Activated naive CD4-positive, alpha-beta T cell treated with anti-CD3 and anti-CD28 coated beads for 36 hours (primary cell): ENCODE data around the gene ARL10. TPM values are rescaled to one million over a fixed set of nuclear protein-coding genes. Genes with fewer than 3 reads are reported as not detected.

Experiments used
- CTCF ChIA-PET: fragments of 350-600 bp; sonication (Branson Sonifier 250); formaldehyde crosslinking; loops from one replicate; lab custom pipeline; 2021; ENCODE audit warnings: antibody characterized with exemption; lab: Charles Lee
- DNase-seq: peaks from one replicate; pipeline ENCODE4 v3.0.0-alpha.2; 2020
- H3K27ac Mint-ChIP-seq: one replicate; pipeline ENCODE4 v1.8.0; 2021; ENCODE audit warnings: mild to moderate bottlenecking, mixed read lengths
- H3K27me3 Mint-ChIP-seq: one replicate; pipeline ENCODE4 v1.8.0; 2021; ENCODE audit warnings: low read depth, mixed read lengths
- H3K36me3 Mint-ChIP-seq: one replicate; pipeline ENCODE4 v1.8.0; 2021; ENCODE audit warnings: low read depth, mixed read lengths
- H3K4me1 Mint-ChIP-seq: one replicate; pipeline ENCODE4 v1.8.0; 2021; ENCODE audit warnings: low read depth, mixed read lengths
- H3K4me3 Mint-ChIP-seq: one replicate; pipeline ENCODE4 v1.8.0; 2021; ENCODE audit warnings: mild to moderate bottlenecking, moderate library complexity, mixed read lengths
- H3K9me3 Mint-ChIP-seq: one replicate; pipeline ENCODE4 v1.8.0; 2021; ENCODE audit warnings: mixed read lengths
- intact Hi-C: fragments of 100-400 bp; cut with micrococcal nuclease; formaldehyde crosslinking; loops from one replicate; pipeline ENCODE4 v1.15.1; 2023
- total RNA-seq, 2 experiments: library from RNA; stranded (reverse); gene quantifications; one replicate each; pipeline ENCODE4 v1.2.3, GENCODE V29; 2021

The ARL10 gene
- total RNA-seq, 2 experiments from 2014 or later: 3.9 to 5.1 TPM

DNA sequence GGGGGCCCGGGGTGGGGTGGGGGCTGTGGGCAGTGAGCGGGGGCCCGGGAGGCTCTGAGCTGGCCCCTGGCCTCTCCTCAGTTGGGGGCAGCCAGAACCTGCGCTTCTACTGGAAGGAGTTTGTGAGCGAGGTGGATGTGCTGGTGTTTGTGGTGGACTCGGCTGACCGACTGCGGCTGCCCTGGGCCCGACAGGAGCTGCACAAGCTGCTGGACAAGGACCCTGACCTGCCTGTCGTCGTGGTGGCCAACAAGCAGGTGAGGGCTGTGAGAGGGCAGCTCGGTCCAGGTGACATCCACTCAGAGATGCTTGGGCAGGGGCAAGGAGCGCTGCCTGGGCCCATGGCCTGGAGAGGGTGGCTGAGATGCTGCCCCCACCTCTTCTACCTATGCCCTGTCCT lies 3.4 kb downstream of the ARL10 start:
- no peaks in the 10 kb centered on the region for H3K9me3 Mint-ChIP-seq
- H3K4me3 Mint-ChIP-seq: no peak overlapping the region
- CTCF ChIA-PET: no interaction called here
- no peak for DNase-seq
- no peaks in the 10 kb centered on the region for H3K27me3 Mint-ChIP-seq
- peaks cover 5% of the 10 kb centered on the region for H3K36me3 Mint-ChIP-seq
- peaks cover 5% of the 10 kb centered on the region for H3K4me1 Mint-ChIP-seq
- intact Hi-C loops: loop anchor here (5.0 kb wide), 1 partner anchor 1764 kb away; the partner anchor contains the start of gene RMND5B
- no peak overlapping the region for H3K27ac Mint-ChIP-seq

DNA sequence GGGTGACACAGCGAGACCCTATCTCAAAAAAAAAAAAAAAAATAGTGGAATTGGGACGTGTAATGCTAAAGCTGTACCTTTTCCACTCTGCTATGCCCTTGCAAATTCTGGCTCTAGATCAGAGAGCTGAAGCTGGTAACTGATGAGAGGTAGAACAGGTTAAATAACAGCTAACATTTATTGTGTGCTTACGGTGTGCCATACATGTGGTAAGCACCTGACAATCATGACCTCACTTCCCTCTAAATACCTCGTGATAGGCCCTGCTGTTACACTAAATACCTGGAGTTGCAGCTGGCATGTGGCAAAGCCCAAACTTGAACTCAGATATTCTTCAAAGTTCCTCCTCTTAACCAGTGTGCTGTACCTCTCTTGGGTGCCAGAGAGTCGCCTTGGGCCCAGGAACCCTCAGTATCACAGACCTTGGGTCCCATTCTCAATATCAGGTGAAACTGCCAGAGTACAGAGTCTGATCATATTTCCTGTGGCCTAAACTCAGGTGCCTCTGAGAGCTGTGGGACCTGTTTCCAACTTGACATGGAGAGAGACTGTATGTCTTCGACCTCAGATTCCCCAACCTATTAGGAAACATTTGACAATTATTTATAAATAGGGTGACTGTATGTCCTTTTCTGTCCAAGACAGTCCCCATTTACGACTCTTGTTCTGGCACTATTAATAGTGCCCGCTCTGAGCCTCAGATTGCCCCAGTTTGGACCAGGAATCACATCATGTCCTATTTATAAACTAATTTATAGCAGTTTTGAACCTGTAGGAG lies 4.8 kb downstream of the ARL10 start:
- no peak overlapping the region for H3K27ac Mint-ChIP-seq
- H3K4me1 Mint-ChIP-seq: peaks cover 3% of the 10 kb centered on the region
- CTCF ChIA-PET: interaction anchor here (1.2 kb wide), 1 partner anchor 12 kb away, joined by 3 read pairs; no protein-coding TSS in a partner anchor
- intact Hi-C loops: loop anchor here (5.0 kb wide), 1 partner anchor 1762 kb away; the partner anchor contains the start of gene RMND5B
- H3K9me3 Mint-ChIP-seq: no peaks in the 10 kb centered on the region
- no peaks in the 10 kb centered on the region for H3K27me3 Mint-ChIP-seq
- no peak overlapping the region for H3K4me3 Mint-ChIP-seq
- DNase-seq: no peak
- peaks cover 5% of the 10 kb centered on the region for H3K36me3 Mint-ChIP-seq

DNA sequence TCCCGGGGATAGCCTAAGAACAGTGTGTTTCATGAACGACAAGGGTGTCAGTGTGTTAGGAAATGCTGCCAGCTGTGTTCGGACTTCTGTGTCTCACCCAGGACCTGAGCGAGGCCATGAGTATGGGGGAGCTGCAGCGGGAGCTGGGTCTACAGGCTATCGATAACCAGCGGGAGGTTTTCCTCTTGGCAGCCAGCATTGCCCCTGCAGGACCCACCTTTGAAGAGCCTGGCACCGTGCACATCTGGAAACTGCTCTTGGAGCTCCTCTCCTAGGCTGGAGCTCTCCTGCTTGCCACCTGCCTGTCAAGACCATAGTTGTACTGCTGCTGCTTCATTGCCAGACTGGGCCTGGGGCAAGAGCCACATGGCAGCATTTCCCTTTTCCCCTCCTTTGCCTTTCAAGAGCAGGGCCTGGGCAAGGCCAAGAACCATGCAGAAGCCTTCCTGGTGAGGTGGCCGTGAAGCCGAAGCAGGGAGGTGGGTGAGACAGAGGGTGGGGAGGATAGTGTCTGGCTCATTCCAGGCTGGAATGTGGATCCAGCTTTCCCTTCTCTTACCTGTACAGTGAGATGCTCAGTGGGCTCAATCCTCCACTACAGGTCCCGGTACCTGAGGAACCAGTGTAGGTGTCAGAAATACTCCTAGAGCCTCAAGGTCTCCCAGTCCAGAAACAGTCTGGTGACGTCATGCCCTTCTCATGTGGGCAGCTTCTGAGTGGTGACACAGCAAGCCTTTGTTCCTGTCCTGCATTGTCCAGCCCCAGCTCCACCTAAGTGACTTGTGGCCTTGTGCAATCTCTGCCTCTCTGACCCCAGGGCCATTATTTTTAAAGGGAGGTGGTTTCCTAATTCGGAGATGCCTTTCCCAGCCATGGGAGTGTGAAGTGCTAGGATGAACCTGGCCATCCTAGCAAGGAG lies 6.6 kb downstream of the ARL10 start:
- CTCF ChIA-PET: interaction anchor here (1.1 kb wide), 1 partner anchor 14 kb away, joined by 3 read pairs; no protein-coding TSS in a partner anchor
- Mint-ChIP-seq H3K27me3 (no peaks in the 10 kb centered on the region), H3K4me1 (no peaks in the 10 kb centered on the region), H3K9me3 (no peaks in the 10 kb centered on the region), H3K4me3 (no peak overlapping the region), H3K27ac (no peak overlapping the region), H3K36me3 (peaks cover 8% of the 10 kb centered on the region)
- no peak for DNase-seq
- intact Hi-C loops: no loop called here

DNA sequence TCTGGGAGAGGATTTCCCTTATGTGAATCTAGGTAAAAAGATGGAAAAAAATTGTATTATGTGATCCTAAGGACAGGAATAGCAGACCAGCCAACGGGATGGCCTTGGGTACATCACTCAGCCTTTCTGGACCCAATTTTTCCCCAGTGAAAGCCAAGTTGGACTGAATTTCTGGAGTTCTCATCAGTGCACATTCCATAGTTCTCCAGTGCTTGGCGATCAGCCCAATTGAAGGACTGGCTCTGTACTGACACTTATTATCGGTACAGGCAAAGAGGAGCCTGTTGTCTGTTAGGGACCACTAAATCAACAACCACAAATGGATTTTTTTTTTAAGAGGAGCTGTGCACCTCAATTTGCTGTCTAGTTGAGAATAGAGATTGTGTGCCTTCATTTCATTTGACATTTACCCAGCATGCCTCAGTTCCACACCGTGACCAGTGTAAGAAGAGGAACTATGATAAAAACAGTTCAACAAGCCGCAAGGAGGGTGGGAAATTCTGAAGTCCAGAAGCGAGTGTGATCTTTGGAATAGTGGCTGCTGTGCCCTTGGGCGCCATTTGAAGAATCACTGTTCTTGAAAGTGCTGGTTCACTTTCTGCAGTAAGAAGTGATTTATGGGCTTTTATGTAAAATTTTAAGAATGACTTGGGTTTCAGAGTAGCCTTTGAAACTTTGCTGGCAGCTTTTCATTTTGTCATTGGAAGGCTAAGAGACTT lies 8.0 kb downstream of the ARL10 start:
- Mint-ChIP-seq H3K27ac (no peak overlapping the region), H3K27me3 (no peaks in the 10 kb centered on the region), H3K9me3 (no peaks in the 10 kb centered on the region), H3K4me1 (no peaks in the 10 kb centered on the region), H3K36me3 (peaks cover 6% of the 10 kb centered on the region), H3K4me3 (no peak overlapping the region)
- intact Hi-C loops: no loop called here
- no peak for DNase-seq
- CTCF ChIA-PET: no interaction called here

DNA sequence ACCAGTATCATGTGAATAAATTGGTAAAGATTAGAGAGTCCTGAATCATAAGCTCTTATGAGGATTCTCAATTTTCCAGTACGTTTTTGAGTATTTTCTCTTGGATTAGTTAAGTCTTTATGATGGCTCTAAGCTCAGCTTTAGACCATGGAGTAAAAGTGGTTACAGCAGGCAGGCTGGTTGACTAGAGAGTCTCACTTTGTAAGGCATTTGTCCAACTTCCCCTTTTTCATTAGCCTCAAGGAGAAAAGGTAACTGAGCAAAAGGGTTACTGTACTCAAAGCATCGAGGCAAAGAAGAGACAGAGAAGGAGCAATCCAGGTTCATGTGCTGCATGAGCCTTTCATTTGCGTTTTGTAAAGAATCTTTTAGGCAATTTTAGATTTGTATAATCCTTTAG lies 14.6 kb downstream of the ARL10 start:
- H3K4me3 Mint-ChIP-seq: no peak overlapping the region
- peaks cover 37% of the 10 kb centered on the region for H3K36me3 Mint-ChIP-seq
- DNase-seq: no peak
- no peaks in the 10 kb centered on the region for H3K9me3 Mint-ChIP-seq
- intact Hi-C loops: no loop called here
- CTCF ChIA-PET: no interaction called here
- no peak overlapping the region for H3K27ac Mint-ChIP-seq
- no peaks in the 10 kb centered on the region for H3K27me3 Mint-ChIP-seq
- H3K4me1 Mint-ChIP-seq: peaks cover 2% of the 10 kb centered on the region

DNA sequence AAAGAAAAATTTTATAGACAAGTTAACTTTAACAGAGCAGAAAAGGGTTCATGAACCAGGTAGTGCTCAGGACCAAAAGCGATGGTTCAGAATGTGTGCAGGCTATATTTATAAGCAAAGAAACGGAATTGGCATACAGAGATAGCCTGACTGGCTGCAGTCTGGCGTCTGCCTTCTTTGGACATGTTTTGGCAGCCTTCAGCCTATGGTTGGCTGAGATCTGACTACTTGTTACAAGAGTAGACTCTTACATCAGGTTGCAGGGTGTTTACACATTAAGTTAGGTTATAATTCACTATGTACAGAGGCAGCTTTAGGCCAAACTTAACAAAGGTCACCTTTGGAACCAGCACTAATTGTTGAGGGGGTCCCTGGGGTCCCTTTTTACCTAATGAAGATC lies 16.1 kb downstream of the ARL10 start:
- no peak overlapping the region for H3K27ac Mint-ChIP-seq
- H3K4me1 Mint-ChIP-seq: peaks cover 15% of the 10 kb centered on the region
- peaks cover 47% of the 10 kb centered on the region for H3K36me3 Mint-ChIP-seq
- no peak for DNase-seq
- intact Hi-C loops: no loop called here
- CTCF ChIA-PET: interaction anchor here (1.1 kb wide), 1 partner anchor 11 kb away, joined by 3 read pairs; no protein-coding TSS in a partner anchor
- no peaks in the 10 kb centered on the region for H3K9me3 Mint-ChIP-seq
- H3K4me3 Mint-ChIP-seq: no peak overlapping the region
- no peaks in the 10 kb centered on the region for H3K27me3 Mint-ChIP-seq

DNA sequence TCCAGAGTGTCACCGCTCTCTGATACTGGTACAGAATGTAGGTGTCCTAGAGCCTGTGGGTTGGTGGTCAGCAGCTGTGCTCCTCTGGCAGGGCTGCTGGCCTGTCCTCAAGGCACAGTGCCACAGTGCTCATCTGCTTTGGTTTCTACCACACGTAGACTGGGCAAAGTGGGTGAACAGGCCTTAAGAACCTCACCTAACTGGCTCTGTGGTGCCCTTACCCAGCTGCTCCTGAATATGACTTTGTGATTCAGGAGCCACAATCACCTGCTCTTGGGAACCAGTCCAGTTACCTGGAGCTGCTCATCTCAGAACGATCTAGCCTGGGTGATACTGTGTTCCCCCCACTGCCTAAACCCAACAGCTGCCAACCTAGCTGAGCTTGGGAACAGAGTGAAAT lies 16.7 kb downstream of the ARL10 start:
- CTCF ChIA-PET: interaction anchor here (1.1 kb wide), 1 partner anchor 12 kb away, joined by 3 read pairs; no protein-coding TSS in a partner anchor
- no peak for DNase-seq
- H3K4me1 Mint-ChIP-seq: peaks cover 21% of the 10 kb centered on the region
- no peak overlapping the region for H3K27ac Mint-ChIP-seq
- H3K9me3 Mint-ChIP-seq: no peaks in the 10 kb centered on the region
- no peaks in the 10 kb centered on the region for H3K27me3 Mint-ChIP-seq
- no peak overlapping the region for H3K4me3 Mint-ChIP-seq
- intact Hi-C loops: no loop called here
- H3K36me3 Mint-ChIP-seq: peaks cover 50% of the 10 kb centered on the region

DNA sequence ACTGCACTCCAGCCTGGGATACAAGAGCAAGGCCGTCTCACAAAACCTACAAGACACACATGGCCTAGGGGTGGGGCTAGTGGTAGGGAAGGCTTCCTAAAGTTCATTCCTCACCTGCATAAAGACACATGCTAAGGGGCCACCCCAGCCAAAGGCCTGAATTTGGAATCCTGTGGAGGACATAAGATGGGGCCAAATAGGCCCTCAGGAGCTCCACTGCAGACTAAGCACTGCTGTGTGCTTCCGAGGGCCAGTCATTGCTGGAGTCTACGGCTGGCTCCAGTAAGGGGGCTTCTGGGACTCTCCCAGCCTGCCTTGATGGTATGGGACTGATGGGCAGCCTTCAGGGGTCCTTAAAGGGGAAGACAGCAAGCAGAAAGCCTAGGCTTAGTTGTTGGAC lies 17.4 kb downstream of the ARL10 start:
- CTCF ChIA-PET: no interaction called here
- intact Hi-C loops: no loop called here
- Mint-ChIP-seq H3K27ac (no peak overlapping the region), H3K36me3 (peaks cover 57% of the 10 kb centered on the region), H3K4me1 (peaks cover 25% of the 10 kb centered on the region), H3K9me3 (no peaks in the 10 kb centered on the region), H3K27me3 (no peaks in the 10 kb centered on the region), H3K4me3 (no peak overlapping the region)
- DNase-seq: no peak

DNA sequence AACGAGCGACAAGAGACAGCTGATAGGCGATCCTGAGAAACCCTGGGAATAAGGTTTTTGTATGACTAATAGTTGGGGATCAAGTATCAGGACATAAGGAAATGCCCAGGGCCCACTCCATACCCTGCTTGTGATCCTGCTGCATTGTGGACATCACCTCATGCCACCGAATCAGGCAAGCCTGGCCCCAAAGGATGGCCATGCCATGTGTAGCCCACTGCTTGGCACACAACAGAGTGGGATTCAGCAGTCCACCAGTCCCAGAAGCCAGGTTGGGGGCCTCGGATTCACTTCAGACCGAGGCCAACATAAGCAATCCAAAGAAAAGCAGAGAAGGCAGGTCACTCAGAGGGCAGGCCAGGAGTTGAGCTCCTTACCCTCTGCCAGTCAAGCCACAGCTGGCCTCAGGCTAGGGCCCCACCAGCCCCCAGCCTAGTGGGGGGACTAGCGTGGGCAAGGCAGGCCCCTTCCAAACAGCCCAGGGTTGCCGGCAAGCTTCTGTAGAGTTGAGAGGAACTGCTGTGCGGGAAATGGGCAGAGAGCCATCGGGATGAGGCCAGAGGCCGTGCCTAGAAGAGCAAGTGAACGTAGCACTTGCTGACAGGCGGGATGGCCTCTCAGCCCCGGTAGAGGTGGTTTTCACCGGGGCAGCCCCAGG lies 18.1 kb downstream of the ARL10 start:
- Mint-ChIP-seq H3K27ac (no peak overlapping the region), H3K9me3 (no peaks in the 10 kb centered on the region), H3K4me3 (no peak overlapping the region), H3K36me3 (peaks cover 62% of the 10 kb centered on the region), H3K4me1 (peaks cover 25% of the 10 kb centered on the region), H3K27me3 (no peaks in the 10 kb centered on the region)
- intact Hi-C loops: no loop called here
- CTCF ChIA-PET: no interaction called here
- no peak for DNase-seq

DNA sequence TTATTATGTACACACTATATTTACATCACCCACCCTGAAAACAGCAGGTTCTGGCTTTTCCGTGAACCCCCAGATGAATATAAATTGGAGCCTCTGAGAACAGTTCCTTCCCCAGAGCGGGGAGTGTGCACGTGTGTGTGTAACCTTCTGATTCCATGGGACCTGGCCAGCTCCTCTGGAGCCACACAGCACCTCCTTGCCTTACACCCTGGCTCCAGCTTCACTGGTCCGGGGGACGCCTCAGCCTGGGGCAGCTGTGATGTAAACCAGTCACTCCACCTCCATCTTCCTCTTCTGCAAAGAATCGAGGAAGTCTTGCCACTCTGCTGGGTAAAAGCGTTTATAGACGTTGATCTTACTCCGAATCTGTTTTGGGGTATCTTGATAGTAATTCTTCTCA lies 18.7 kb downstream of the ARL10 start:
- CTCF ChIA-PET: no interaction called here
- intact Hi-C loops: no loop called here
- Mint-ChIP-seq H3K36me3 (peaks cover 62% of the 10 kb centered on the region), H3K27ac (no peak overlapping the region), H3K4me3 (no peak overlapping the region), H3K4me1 (peaks cover 25% of the 10 kb centered on the region), H3K9me3 (no peaks in the 10 kb centered on the region), H3K27me3 (no peaks in the 10 kb centered on the region)
- DNase-seq: no peak

DNA sequence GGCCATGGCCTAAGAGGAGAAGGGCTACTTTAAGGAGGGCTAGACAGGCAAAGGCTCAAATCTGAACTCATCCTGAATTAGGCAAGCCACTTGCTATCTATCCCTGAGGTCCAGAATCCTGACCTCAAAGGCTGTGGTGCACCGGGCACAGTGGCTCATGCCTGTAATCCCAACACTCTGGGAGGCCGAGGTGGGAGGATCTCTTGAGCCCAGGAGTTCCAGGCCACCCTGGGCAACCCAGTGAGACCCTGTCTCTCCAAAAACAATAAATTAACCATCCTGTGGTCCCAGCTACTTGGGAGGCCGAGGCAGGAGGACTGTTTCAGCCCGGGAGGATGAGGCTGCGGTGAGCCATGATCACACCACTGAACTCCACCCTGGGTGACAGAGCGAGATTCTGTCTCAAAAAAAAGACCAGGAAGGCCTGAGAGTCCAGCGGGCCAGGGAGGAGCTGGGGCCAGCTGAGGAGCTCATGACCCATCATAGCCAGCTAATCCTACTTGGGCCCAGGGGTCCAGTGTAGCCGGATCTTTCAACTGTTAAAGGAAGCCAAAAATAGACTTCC lies 19.2 kb downstream of the ARL10 start:
- H3K4me3 Mint-ChIP-seq: no peak overlapping the region
- intact Hi-C loops: no loop called here
- peaks cover 26% of the 10 kb centered on the region for H3K4me1 Mint-ChIP-seq
- H3K9me3 Mint-ChIP-seq: no peaks in the 10 kb centered on the region
- peaks cover 66% of the 10 kb centered on the region for H3K36me3 Mint-ChIP-seq
- H3K27ac Mint-ChIP-seq: no peak overlapping the region
- no peak for DNase-seq
- CTCF ChIA-PET: no interaction called here
- H3K27me3 Mint-ChIP-seq: no peaks in the 10 kb centered on the region
